Chondrocyte (in vitro differentiated cells): Measurements from ENCODE around the gene ACAT2. TPM values are rescaled to one million over a fixed set of nuclear protein-coding genes. Genes with fewer than 3 reads are reported as not detected.
"Not testable (repeated sequence)": the region's sequence is repeated elsewhere in the genome, so short reads cannot be mapped to it uniquely, and the experiment has no call there.

Experiments used
- DNase-seq: peaks from one replicate; pipeline ENCODE4 v3.0.0; 2021; ENCODE audit warnings: mixed read lengths, low spot score
- H3K27ac Mint-ChIP-seq: one replicate; pipeline ENCODE4 v1.8.0; 2021; ENCODE audit warnings: mild to moderate bottlenecking, moderate library complexity, mixed read lengths; ENCODE audit not compliant: unreplicated experiment
- H3K27me3 Mint-ChIP-seq: 2 replicates; pipeline ENCODE4 v1.8.0; 2021; ENCODE audit warnings: low read depth, mixed read lengths
- H3K36me3 Mint-ChIP-seq: 2 replicates; pipeline ENCODE4 v1.8.0; 2021; ENCODE audit warnings: low read depth, mixed read lengths
- H3K4me1 Mint-ChIP-seq: 2 replicates; pipeline ENCODE4 v1.8.0; 2021; ENCODE audit warnings: low read depth, mild to moderate bottlenecking, mixed read lengths
- H3K4me3 Mint-ChIP-seq: one replicate; pipeline ENCODE4 v1.8.0; 2021; ENCODE audit warnings: mild to moderate bottlenecking, moderate library complexity, mixed read lengths; ENCODE audit not compliant: unreplicated experiment
- H3K9me3 Mint-ChIP-seq: 2 replicates; pipeline ENCODE4 v1.8.0; 2021; ENCODE audit warnings: low read depth, mixed read lengths
- long read RNA-seq: library from polyadenylated mRNA; stranded (forward); transcript quantifications from one replicate; pipeline ENCODE4 v2.0.0, GENCODE V29; 2021
- total RNA-seq: library from RNA; stranded (reverse); gene quantifications from 3 replicates; pipeline ENCODE4 v1.2.1, GENCODE V29; 2021
- TF ChIP-seq, protein P1 (sequence below): fragments of 200-600 bp; sonication (generic); IDR thresholded peaks from 2 replicates; pipeline ENCODE4 v1.5.0; 2021; ENCODE audit warnings: antibody characterized with exemption, mild to moderate bottlenecking, moderate library complexity

The ACAT2 gene
- total RNA-seq, result 36.0 to 43.5 TPM (median 38.4 TPM) in 3 replicates
- long read RNA-seq, transcript ACAT2-201 (9 exons, 3,180 nt), result major isoform, 45 of 53 reads
- long read RNA-seq, partial matches to known transcripts, result 5 of 53 reads
- long read RNA-seq, other reads (novel, unspliced or antisense), result 0 of 53 reads

DNA sequence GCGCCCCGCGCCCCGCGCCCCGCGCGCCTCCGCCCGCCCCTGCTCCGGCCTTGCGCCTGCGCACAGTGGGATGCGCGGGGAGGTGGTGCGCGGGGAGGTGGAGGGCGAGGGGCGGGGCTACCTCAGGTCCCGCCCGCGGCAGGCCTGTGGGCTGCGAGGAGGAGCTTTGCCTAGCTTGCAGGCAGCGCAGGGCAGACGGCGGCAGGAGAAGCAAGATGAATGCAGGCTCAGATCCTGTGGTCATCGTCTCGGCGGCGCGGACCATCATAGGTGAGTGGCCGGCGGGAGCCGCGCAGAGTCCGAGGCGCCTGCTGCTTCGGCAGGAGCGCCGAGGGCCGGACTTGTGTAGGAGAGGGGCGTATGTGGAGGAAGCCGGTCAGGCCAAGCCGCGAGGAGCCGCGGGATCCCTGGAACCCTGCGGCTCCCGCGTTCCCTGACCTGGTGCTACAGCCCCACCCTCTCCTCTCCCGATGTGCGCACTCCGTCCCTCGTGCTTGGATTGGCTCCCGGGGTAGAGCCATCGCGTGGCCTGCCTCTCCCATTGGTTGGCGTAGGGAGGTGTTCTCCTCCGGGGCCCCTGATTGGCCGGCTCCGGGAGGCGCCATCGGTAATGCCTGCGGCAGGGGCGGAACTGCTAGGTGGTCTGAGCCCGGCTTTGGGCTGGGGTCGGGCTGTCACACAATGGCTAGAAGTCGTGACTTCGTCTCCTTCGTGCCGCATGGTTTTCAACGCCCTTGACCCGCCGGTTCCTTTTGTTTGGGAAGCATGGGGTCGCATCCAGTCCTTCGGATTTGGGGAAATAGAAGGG, at the start of gene ACAT2:
Gene ACAT2 (plus strand): TSS at position 173 of the 808 bp plus-strand sequence. CDS start 43 bp downstream, at position 216.
- H3K36me3 Mint-ChIP-seq, result peaks cover 15% of the 10 kb centered on the region

DNA sequence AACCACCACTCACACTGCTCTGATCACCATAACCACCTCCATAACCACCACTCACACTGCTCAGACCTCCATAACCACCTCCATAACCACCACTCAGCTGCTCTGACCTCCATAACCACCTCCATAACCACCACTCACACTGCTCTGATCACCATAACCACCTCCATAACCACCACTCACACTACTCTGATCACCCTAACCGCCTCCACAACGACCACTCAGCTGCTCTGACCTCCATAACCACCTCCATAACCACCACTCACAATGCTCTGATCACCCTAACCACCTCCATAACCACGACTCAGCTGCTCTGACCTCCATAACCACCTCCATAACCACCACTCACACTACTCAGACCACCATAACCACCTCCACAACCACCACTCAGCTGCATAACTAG, 49.5 kb upstream of the ACAT2 start:
- H3K4me3 Mint-ChIP-seq, H3K4me1 Mint-ChIP-seq, H3K36me3 Mint-ChIP-seq, H3K9me3 Mint-ChIP-seq, H3K27me3 Mint-ChIP-seq, DNase-seq, H3K27ac Mint-ChIP-seq: not testable (repeated sequence)

More for the DNA sequence above, at the start of gene ACAT2:
- TF ChIP-seq, protein P1, sequence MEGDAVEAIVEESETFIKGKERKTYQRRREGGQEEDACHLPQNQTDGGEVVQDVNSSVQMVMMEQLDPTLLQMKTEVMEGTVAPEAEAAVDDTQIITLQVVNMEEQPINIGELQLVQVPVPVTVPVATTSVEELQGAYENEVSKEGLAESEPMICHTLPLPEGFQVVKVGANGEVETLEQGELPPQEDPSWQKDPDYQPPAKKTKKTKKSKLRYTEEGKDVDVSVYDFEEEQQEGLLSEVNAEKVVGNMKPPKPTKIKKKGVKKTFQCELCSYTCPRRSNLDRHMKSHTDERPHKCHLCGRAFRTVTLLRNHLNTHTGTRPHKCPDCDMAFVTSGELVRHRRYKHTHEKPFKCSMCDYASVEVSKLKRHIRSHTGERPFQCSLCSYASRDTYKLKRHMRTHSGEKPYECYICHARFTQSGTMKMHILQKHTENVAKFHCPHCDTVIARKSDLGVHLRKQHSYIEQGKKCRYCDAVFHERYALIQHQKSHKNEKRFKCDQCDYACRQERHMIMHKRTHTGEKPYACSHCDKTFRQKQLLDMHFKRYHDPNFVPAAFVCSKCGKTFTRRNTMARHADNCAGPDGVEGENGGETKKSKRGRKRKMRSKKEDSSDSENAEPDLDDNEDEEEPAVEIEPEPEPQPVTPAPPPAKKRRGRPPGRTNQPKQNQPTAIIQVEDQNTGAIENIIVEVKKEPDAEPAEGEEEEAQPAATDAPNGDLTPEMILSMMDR, result no peak
- H3K27ac Mint-ChIP-seq, result peak within 1 kb of the TSS; percentile 98
- H3K9me3 Mint-ChIP-seq, result no peaks in the 10 kb centered on the region
- H3K27me3 Mint-ChIP-seq, result no peaks in the 10 kb centered on the region
- DNase-seq, result peak; percentile 99
- H3K4me1 Mint-ChIP-seq, result peaks cover 39% of the 10 kb centered on the region
- H3K4me3 Mint-ChIP-seq, result peak within 1 kb of the TSS; percentile 85

DNA sequence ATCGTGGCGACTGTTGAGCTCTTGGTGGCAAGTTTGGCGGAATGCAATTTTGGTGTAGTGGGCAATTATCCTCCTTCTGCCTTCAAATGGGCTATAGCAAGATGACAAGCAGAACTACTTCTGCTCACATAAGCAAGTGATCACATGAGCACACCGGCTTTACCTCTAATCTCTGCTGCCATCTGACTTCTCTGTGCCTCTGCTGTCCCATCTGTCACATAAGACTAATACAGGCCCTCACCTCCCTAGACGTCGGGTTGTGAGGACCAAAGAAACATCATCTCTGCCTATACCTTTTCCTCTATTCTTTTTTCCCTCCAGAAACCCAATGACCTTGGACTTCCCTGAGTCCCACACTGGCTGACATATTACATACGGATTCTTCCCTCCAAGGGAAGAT, 47.9 kb upstream of the ACAT2 start:
- no peak overlapping the region for H3K4me3 Mint-ChIP-seq
- TF ChIP-seq, protein P1, result no peak
- H3K4me1 Mint-ChIP-seq, result peaks cover 5% of the 10 kb centered on the region
- no peaks in the 10 kb centered on the region for H3K27me3 Mint-ChIP-seq
- H3K9me3 Mint-ChIP-seq, result peaks cover 3% of the 10 kb centered on the region
- no peak overlapping the region for H3K27ac Mint-ChIP-seq
- no peak for DNase-seq
- peaks cover 2% of the 10 kb centered on the region for H3K36me3 Mint-ChIP-seq

DNA sequence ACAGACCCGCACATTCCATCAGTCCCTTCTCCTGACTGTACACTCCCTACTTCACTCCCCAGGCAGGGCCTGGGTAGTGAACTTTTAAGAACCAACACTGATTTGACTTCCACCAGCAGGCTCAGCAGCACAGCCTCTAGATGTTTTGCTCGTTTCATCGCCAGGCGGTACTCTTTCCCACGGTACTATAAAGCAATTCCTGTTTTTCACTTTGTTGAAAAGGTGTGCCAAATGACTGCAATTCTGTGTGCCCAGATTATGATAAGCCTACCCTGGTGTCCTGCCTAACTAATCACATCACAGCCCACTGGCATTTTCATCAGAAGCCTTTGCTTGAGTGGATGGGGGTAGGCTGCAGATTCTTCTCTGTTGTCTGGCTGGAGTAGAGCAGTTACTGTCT, 47.4 kb upstream of the ACAT2 start:
- TF ChIP-seq, protein P1, result no peak
- Mint-ChIP-seq H3K4me1 (peaks cover 5% of the 10 kb centered on the region), H3K27me3 (no peaks in the 10 kb centered on the region), H3K9me3 (peaks cover 1% of the 10 kb centered on the region), H3K4me3 (no peak overlapping the region), H3K36me3 (peaks cover under 1% of the 10 kb centered on the region), H3K27ac (no peak overlapping the region)
- DNase-seq, result no peak

DNA sequence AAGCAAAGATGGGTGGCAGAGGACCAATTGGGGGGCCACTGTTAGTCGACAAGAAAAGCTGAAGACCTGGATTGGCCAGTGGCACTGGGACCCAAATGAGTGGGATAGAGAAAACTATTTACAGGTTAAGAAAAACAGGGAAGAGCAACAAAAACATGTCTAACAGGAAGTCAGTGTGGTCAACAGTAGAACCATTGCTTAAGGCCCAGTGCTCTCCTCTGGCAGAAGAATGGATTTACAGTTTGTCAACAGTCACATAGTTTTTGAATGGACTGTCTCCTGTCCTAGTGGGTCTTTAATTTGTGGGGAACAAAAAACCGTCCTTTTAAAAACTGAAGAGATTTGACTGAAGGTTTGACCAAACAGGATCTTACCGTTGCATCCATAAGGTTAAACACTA, 46.7 kb upstream of the ACAT2 start:
- Mint-ChIP-seq H3K36me3 (no peaks in the 10 kb centered on the region), H3K27me3 (no peaks in the 10 kb centered on the region), H3K27ac (no peak overlapping the region), H3K4me1 (peaks cover 5% of the 10 kb centered on the region), H3K4me3 (no peak overlapping the region), H3K9me3 (no peaks in the 10 kb centered on the region)
- no peak for DNase-seq
- TF ChIP-seq, protein P1, result no peak
